ENCODE data around the gene NFIX.
"Not testable (repeated sequence)": the region's sequence is repeated elsewhere in the genome, so short reads cannot be mapped to it uniquely, and the experiment has no call there.

The NFIX gene

DNA sequence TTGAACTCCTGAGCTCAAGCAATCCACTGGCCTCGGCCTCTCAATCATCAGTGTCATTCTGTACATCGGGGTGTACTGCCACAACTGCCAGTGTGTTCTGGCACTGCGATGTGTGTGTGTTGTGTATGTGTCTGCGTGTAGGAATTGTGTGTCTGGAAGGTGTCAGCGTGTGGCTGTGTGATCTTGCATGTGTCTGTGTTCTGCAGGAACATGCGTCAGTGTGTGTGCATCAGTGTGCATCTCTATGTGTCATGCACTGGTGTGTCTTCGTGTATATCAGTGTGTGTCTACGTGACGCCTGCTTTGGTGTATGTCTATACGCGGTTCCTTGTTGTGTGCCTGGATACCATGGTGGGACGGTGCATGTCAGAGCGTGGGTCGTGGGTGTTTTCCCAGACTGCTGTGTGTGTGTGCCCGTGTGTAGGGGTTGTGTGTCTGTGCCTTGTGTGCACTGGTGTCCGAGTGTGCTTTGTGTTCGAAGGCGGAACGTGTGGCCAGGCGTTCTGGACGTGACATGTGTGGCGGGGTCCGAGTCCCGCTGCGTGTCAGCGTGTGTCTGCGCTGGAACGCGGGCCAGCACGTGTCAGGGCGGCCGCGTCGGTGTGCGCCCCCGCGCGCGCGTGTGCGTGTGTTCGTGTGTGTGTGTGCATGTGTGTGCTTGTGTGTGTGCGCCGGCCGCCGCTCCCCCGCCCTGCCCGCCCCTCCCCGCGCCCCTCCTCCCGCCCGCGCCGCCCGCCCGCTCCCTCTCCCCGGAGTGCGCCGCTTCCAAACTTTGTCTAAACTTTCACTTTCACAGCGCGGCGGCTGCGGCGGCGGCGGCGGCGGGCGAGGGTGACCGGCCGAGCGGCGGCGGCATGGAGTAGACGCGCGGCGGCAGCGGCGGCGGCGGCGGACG lies at the start of gene NFIX:
TSS of gene NFIX (plus strand) at position 775 of the 895 bp plus-strand sequence. CDS start 363 bp downstream, outside the sequence.
- Mint-ChIP-seq H3K36me3 (no peaks in the 10 kb centered on the region), H3K4me1 (peaks cover 7% of the 10 kb centered on the region), H3K4me3 (peak within 1 kb of the TSS; percentile 79), H3K9me3 (no peaks in the 10 kb centered on the region), H3K27me3 (peaks cover 61% of the 10 kb centered on the region), H3K27ac (peak within 1 kb of the TSS; percentile 52)
- CTCF ChIA-PET, result interaction anchor here (1.3 kb wide), 1 partner anchor 29 kb away, joined by 6 read pairs; no protein-coding TSS in a partner anchor
- DNase-seq, result peak; percentile 78

- Mint-ChIP-seq H3K36me3 (peaks cover 77% of the 10 kb centered on the region), H3K4me1 (peaks cover 69% of the 10 kb centered on the region), H3K27me3 (peaks cover 5% of the 10 kb centered on the region), H3K4me3 (peak within 1 kb of the TSS; percentile 91), H3K9me3 (no peaks in the 10 kb centered on the region), H3K27ac (peak within 1 kb of the TSS; percentile 95)
- CTCF ChIA-PET, result interaction anchor here (1.3 kb wide), 1 partner anchor 20 kb away, joined by 8 read pairs; no protein-coding TSS in a partner anchor
- peak; percentile 98 for DNase-seq
Measured at GRCh38 chr19:12945479-12946091, 49.7 kb upstream of the NFIX start, which contains the start of gene RAD23A. Gene RAD23A, plus strand, starts transcription at chr19:12945862. Its CDS starts 87 bp downstream, at chr19:12945949.

DNA sequence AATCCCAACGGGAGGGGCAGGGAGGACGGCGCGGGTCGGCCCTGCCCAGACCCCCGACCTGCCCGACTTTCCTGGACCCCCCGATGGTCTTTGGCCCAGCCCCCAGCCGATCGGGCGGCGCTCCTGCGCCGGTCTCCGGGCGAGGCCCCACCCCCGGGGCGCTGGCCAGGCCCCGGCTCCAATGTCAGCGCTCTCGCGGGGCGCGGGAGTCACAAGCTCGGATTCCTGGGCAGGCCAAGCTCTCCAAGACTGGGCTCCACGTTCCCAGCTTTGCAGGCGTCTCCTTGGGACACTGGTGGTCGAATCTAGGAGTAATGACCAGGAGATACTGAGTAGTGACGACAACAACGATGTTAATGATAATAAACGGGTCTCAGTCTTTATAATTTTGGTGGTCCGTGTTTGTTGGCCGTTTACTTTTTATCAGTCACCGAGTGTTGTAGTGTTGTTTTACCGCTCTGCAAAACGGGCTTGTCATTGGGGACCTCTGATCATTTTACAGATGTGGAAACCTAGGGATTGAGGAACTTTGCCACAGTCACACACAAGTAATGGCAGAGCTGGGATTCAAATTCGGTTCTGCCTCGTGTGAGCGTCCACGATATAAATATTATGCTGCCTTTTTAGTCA lies 49.1 kb upstream of the NFIX start:
- peaks cover 5% of the 10 kb centered on the region for H3K27me3 Mint-ChIP-seq
- peaks cover 65% of the 10 kb centered on the region for H3K4me1 Mint-ChIP-seq
- H3K4me3 Mint-ChIP-seq, result peak overlapping the region; percentile 91
- peak; percentile 69 for DNase-seq
- H3K9me3 Mint-ChIP-seq, result no peaks in the 10 kb centered on the region
- H3K36me3 Mint-ChIP-seq, result peaks cover 77% of the 10 kb centered on the region
- CTCF ChIA-PET, result interaction anchor here (1.3 kb wide), 1 partner anchor 19 kb away, joined by 8 read pairs; no protein-coding TSS in a partner anchor
- peak overlapping the region; percentile 95 for H3K27ac Mint-ChIP-seq

DNA sequence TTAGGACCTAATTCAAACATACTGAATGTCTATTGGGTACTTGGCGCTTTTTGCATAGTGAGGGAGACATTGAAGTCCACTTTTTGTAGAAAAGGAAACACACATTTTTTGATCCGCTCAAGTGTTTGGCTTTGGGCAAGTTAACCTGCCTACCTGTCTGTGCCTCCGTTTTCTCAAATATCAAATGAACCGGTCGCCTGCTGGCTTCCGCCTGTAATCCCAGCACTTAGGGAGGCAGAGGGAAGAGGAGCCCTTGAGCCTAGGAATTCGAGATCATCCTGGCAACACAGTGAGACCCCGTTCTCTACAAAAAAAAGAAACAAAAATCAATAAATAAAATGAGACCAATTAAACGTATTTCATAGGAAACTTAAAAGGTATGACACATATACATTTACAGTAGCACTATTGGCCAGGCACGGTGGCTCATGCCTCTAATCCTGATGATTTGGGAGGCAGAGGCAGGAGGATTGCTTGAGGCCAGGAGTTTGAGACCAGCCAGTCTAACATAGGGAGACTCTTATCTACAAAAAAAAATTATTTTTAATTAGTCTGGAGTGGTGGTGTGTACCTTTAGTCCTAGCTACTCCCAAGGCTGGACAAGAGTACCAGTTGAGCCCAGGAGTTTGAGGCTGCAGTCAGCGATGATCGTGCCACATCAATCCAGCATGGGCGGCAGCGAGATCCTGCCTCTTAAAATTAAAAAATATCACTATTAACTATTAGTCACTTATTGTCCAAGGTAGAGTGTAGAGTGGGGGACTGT lies 48.4 kb upstream of the NFIX start:
- peaks cover 59% of the 10 kb centered on the region for H3K4me1 Mint-ChIP-seq
- H3K4me3 Mint-ChIP-seq, result peak overlapping the region; percentile 91
- CTCF ChIA-PET, result interaction anchor here (0.5 to 1.3 kb wide), 3 partner anchors 18 to 21 kb away, joined by 4 to 8 read pairs (median 7); no protein-coding TSS in a partner anchor
- H3K27me3 Mint-ChIP-seq, result peaks cover 5% of the 10 kb centered on the region
- H3K9me3 Mint-ChIP-seq, result no peaks in the 10 kb centered on the region
- DNase-seq, result no peak
- H3K27ac Mint-ChIP-seq, result peak overlapping the region; percentile 95
- peaks cover 79% of the 10 kb centered on the region for H3K36me3 Mint-ChIP-seq

DNA sequence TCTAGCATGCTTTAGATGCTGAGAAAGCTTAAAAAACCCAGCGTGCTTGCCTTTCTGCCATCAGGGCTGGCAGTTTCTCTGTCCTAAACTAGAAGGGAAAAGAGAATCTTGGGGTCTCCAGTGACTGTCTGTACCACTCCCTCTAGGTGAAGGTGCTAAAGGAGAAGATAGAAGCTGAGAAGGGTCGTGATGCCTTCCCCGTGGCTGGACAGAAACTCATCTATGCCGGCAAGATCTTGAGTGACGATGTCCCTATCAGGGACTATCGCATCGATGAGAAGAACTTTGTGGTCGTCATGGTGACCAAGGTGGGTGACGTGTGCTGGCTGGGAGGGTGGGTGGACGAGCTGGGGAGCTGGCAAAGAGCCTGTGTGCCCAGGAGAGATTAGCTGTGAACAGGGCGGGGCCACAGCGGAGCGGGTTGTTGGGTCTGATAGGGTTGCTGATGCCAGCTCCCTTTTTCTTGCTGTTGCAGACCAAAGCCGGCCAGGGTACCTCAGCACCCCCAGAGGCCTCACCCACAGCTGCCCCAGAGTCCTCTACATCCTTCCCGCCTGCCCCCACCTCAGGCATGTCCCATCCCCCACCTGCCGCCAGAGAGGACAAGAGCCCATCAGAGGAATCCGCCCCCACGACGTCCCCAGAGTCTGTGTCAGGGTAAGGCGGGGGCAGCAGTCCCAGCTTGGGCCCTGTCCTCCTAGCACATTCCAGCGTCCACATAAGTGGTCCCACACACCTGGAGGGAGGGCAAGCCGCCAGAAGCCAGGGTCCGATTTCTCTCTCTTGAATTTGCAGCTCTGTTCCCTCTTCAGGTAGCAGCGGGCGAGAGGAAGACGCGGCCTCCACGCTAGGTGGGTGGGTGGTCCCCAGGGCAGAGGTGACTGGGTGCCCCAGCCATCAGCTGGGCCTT lies 47.3 kb upstream of the NFIX start:
- Mint-ChIP-seq H3K27me3 (peaks cover 5% of the 10 kb centered on the region), H3K4me1 (peaks cover 53% of the 10 kb centered on the region), H3K36me3 (peaks cover 77% of the 10 kb centered on the region), H3K4me3 (peak overlapping the region; percentile 45), H3K27ac (no peak overlapping the region), H3K9me3 (no peaks in the 10 kb centered on the region)
- CTCF ChIA-PET, result interaction anchor here (1.2 to 1.3 kb wide), 2 partner anchors 17 to 63 kb away, joined by 3 to 7 read pairs; no protein-coding TSS in a partner anchor
- no peak for DNase-seq

GRCh38 chr19:12948612-12949362 lies 46.5 kb upstream of the NFIX start:
- no peak for DNase-seq
- H3K9me3 Mint-ChIP-seq, result no peaks in the 10 kb centered on the region
- H3K27ac Mint-ChIP-seq, result no peak overlapping the region
- peaks cover 5% of the 10 kb centered on the region for H3K27me3 Mint-ChIP-seq
- peaks cover 74% of the 10 kb centered on the region for H3K36me3 Mint-ChIP-seq
- CTCF ChIA-PET, result interaction anchor here (1.2 to 1.3 kb wide), 2 partner anchors 16 to 64 kb away, joined by 3 to 7 read pairs; no protein-coding TSS in a partner anchor
- no peak overlapping the region for H3K4me3 Mint-ChIP-seq
- H3K4me1 Mint-ChIP-seq, result peaks cover 47% of the 10 kb centered on the region

DNA sequence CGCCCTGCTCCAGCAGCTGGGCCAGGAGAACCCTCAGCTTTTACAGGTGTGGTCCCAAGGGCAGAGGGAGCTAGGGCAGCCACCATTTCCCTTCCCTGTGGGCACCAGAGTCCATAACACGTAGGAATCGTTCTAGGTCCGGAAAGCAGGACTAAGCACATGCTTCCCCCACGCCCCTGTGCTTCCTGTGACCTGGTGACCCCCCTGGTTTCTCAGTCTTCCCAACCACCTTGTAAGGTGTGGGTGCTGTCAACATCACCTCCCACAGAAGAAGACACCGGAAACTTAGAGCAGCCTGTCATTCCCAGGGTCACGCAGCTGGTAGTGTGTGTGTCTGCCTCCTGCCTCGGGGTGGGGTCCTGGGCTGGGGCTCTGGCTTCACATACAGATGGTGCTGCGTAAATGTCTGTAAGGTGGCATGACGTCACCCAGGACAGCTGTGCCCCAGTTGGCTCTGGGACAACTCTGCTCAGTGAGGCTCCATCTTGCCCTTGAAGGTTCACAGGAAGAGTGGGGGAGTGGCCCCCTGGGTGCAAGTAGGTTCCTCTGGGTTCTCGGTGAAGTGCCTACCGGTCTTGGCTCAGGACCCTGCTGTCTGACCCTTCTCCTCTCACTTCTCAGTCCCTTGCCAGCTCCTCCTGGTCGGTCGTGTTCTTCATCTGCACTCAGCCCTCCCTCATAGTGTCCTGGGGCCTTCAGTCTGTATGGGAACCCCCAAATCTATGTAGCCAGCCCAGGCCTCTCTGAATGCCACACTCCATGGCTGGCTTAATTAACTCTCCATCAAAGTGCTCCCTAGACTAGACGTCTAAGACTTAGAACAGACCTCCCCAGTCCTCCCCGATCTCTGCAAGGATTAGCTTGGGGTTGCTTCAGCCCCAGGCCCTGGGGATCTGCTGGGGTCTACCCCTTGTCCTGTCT lies 45.7 kb upstream of the NFIX start:
- no peaks in the 10 kb centered on the region for H3K9me3 Mint-ChIP-seq
- peaks cover 5% of the 10 kb centered on the region for H3K27me3 Mint-ChIP-seq
- peaks cover 72% of the 10 kb centered on the region for H3K36me3 Mint-ChIP-seq
- no peak overlapping the region for H3K4me3 Mint-ChIP-seq
- CTCF ChIA-PET, result interaction anchor here (0.6 to 1.8 kb wide), 2 partner anchors 16 to 85 kb away, joined by 3 to 8 read pairs; no protein-coding TSS in a partner anchor
- H3K4me1 Mint-ChIP-seq, result peaks cover 45% of the 10 kb centered on the region
- no peak for DNase-seq
- peak overlapping the region; percentile 67 for H3K27ac Mint-ChIP-seq

DNA sequence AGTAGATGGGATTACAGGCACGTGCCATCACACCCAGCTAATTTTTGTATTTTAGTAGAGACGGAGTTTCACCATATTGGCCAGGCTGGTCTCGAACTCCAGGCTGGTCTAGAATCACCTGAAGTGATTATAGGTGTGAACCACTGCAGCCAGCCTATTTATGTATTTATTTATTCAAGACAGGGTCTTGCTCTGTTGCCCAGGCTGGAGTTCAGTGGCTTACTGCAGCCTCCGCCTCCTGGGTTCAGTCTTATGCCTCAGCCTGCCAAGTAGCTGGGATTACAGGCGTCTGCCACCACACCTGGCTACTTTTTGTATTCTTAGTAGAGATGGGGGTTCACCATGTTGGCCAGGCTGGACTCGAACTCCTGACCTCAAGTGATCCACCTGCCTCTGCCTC lies 43.2 kb upstream of the NFIX start:
- H3K9me3 Mint-ChIP-seq, H3K27ac Mint-ChIP-seq, DNase-seq, H3K4me3 Mint-ChIP-seq, H3K27me3 Mint-ChIP-seq, CTCF ChIA-PET: not testable (repeated sequence)
- Mint-ChIP-seq H3K4me1 (peaks cover 44% of the 10 kb centered on the region), H3K36me3 (peaks cover 60% of the 10 kb centered on the region)

- H3K36me3 Mint-ChIP-seq, result peaks cover 60% of the 10 kb centered on the region
- no peaks in the 10 kb centered on the region for H3K9me3 Mint-ChIP-seq
- CTCF ChIA-PET, result interaction anchor here (1.2 to 4.9 kb wide), 2 partner anchors 12 to 68 kb away, joined by 3 to 30 read pairs; no protein-coding TSS in a partner anchor
- H3K4me3 Mint-ChIP-seq, result no peak overlapping the region
- H3K27ac Mint-ChIP-seq, result no peak overlapping the region
- H3K27me3 Mint-ChIP-seq, result no peaks in the 10 kb centered on the region
- H3K4me1 Mint-ChIP-seq, result peaks cover 44% of the 10 kb centered on the region
- no peak for DNase-seq
Measured at GRCh38 chr19:12952488-12953137, 42.7 kb upstream of the NFIX start.

DNA sequence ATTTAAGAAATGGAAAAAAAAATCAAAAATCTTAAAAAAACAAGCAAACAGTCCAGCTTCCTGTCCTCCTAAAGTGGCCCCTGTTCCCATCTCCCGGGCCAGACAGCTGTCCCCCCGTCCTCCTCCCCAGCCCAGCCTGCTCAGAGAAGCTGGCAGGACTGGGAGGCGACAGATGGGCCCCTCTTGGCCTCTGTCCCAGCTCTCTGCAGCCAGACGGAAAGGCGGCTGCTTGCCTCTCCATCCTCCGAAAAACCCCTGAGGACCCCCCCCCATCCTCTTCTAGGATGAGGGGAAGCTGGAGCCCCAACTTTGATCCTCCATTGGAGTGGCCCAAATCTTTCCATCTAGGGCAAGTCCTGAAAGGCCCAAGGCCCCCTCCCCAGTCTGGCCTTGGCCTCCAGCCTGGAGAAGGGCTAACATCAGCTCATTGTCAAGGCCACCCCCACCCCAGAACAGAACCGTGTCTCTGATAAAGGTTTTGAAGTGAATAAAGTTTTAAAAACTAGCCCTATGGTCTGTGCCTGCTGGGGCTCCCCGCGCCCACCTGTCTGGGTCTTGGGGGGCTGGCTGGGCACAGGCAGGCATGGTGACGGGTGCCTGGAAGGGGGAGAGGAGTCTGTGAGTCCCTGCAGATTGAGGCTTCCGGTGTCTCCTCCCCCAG lies 42.0 kb upstream of the NFIX start:
- DNase-seq, result no peak
- H3K4me1 Mint-ChIP-seq, result peaks cover 43% of the 10 kb centered on the region
- no peak overlapping the region for H3K4me3 Mint-ChIP-seq
- H3K9me3 Mint-ChIP-seq, result no peaks in the 10 kb centered on the region
- CTCF ChIA-PET, result interaction anchor here (1.2 to 4.9 kb wide), 2 partner anchors 12 to 68 kb away, joined by 3 to 30 read pairs; no protein-coding TSS in a partner anchor
- no peaks in the 10 kb centered on the region for H3K27me3 Mint-ChIP-seq
- H3K27ac Mint-ChIP-seq, result no peak overlapping the region
- H3K36me3 Mint-ChIP-seq, result peaks cover 53% of the 10 kb centered on the region
